ENCODE data around the gene MAPKAPK2.

DNA sequence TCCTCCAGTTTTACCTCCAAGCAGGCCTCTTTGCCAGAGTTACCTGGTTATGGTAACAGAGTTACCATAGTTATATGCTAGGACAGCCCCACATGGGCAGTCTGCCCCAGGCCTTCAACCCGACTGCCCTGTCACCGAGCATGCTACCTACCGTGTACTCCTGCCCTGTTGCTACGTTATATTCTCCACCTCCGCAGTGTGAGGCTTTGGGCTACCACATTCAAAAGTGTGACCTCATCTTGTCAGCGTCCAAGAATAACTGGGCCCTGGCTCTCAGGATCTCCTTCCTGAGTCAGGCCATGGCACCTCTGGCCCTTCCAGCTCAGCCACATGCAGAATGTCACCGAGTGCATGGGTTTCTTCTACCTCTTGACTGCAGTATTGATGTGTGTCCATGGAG, 8.9 kb downstream of the MAPKAPK2 start:
- TF ChIP-seq, protein P1, sequence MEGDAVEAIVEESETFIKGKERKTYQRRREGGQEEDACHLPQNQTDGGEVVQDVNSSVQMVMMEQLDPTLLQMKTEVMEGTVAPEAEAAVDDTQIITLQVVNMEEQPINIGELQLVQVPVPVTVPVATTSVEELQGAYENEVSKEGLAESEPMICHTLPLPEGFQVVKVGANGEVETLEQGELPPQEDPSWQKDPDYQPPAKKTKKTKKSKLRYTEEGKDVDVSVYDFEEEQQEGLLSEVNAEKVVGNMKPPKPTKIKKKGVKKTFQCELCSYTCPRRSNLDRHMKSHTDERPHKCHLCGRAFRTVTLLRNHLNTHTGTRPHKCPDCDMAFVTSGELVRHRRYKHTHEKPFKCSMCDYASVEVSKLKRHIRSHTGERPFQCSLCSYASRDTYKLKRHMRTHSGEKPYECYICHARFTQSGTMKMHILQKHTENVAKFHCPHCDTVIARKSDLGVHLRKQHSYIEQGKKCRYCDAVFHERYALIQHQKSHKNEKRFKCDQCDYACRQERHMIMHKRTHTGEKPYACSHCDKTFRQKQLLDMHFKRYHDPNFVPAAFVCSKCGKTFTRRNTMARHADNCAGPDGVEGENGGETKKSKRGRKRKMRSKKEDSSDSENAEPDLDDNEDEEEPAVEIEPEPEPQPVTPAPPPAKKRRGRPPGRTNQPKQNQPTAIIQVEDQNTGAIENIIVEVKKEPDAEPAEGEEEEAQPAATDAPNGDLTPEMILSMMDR (optimal IDR thresholded peaks at IDR 0.05 in 1 of 3, IDR thresholded peaks at IDR 0.05 in 1 of 3, conservative IDR thresholded peaks at IDR 0.05 in 1 of 3; ENCODE audit: extremely low read depth in 1 of 3, insufficient read depth in 2 of 3, low read length in 3 of 3) = no peak
- TF ChIP-seq EZH2 (IDR thresholded peaks at IDR 0.05; ENCODE audit: low read length) = no peak
